Skeletal muscle cell (primary cell): ENCODE measurements around the gene BABAM2.

Experiments used
- DNase-seq: peaks from one replicate; pipeline ENCODE4 v3.0.0-alpha.2; 2010; ENCODE audit warnings: low read depth
- H3K4me3 ChIP-seq: 2 replicates; pipeline ENCODE4 v1.5.1; 2011; ENCODE audit warnings: low read depth, mild to moderate bottlenecking, control low read depth, low read length, moderate library complexity

Gene BABAM2

DNA sequence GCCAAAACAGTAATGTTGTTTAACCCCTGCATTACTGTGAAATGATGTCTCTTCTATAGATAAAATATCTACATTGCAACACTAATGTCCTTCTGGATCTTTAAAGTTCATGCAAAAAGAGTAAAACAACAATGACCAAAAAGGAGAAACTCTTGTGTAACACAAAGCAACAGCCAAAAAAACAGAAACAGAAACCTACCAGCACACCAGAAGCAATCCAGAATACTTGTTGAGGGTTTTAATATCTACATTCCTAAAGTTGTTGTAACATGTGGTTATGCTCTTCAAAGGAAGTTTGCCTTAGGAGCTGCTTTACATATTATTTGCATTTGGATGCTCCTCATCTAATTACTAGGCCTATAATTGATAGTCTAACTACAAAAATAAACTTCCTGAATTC is 157.2 kb downstream of the BABAM2 start:
- no peak overlapping the region for H3K4me3 ChIP-seq
- DNase-seq, result peak; percentile 55

DNA sequence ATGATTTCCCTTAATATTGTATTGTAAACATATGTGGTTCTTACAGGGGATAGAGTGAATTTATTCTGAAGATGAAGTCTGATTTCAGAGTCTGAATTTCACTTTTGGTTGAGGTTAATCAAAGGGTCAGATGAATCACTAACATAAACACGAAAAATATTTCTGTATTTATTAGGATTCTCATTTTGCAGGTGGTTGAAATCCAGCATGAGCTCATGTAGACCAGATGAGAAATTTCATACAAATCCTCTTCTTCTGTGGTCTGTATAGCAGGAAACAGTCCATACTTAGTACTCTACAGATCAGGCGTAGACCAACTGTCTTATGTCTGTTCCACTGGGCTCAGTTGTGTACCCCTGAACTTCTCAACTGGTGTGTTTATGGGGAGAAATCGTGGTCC is 157.8 kb downstream of the BABAM2 start:
- no peak for DNase-seq

DNA sequence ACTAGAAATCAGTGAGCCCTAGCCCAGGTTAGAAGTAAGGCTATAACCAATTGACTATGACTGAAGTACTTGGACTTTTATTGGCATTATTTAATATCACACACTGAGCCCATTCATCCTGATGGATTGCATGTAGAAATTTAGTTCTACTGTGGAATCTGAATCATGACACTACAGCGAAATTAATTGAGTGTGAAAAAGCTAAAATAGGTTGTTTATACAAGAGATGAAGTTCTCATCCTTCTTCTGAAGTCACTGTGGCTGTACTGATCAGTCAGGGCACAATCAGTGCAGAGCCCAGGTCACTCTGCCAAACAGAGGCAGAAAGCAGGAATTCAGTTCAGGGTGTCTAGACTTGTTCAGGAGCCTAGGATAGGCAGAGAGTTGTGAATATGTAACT is 158.9 kb downstream of the BABAM2 start:
- no peak for DNase-seq
- no peak overlapping the region for H3K4me3 ChIP-seq

More for the DNA sequence above, 157.8 kb downstream of the BABAM2 start:
- H3K4me3 ChIP-seq, result no peak overlapping the region

DNA sequence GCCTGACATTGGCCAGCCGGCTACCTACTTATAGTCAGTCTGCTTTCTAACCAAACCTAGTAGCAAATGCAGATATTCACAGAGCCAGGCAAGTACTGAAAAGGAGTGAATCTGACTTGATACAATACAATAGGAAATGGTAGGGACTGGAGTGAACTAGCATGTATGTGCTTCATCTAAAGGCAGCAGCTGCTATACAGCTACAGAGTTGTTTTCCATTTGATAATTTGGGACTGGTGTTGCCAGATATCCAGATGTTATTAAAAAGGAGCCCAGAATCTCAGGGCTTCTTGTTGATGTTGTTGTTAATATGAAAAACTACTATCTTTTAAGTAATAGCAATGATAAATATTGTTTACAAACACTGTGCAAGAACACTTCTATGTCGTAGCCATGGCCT is 159.4 kb downstream of the BABAM2 start:
- DNase-seq, result no peak
- no peak overlapping the region for H3K4me3 ChIP-seq

DNA sequence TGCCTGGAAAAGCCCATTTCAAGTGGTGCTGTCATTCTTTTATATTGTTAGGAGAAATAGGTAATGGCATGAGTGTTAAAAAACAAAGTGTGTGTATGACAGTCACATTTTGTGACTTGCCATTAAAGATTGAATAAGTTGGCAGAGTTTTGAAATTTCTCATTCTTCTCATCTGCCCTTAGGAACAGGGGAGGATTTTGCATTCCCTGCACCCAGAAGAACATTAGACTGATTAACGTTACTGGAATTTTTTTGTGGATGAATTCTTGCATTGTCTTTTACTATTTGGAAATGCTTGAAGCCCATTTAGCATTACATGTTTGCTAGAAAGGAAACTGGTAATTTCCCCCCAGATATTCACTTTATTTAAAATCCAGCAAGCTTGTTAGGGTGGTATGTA is 162.2 kb downstream of the BABAM2 start:
- no peak overlapping the region for H3K4me3 ChIP-seq
- DNase-seq, result no peak

DNA sequence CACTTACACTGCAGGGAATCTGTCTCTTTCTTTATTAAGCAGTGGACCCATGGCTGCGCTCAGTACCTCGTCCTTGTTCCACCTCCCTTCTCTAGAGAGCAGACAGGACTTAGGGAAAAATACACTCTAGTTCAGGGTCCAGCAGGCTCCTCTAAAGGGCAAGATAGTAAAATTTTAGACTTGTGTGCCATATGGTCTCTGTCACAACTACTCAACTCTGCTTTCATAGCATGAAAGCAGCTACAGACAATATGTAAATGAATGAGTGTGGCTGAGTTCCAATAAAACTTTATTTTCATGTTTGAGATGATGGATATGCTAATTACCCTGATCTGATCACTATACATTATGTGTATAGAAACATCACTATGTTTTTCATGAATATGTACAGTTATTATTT is 163.1 kb downstream of the BABAM2 start:
- DNase-seq, result no peak
- H3K4me3 ChIP-seq, result no peak overlapping the region

DNA sequence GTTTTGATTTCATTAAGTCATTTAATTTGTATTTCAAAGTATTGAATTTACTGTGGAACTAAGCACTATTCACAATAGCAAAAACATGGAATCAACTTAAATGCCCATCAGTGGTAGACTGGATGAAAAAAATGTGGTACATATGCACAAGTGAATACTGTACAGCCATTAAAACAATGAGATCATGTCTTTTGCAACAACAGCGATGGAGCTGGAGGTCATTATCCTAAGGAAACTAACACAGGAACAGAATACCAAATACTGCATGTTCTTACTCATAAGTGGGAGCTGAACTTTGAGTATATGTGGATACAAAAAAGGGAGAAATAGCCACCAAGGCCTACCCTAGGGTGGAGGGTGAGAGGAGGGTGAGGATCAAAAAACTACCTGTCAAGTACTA is 164.4 kb downstream of the BABAM2 start:
- H3K4me3 ChIP-seq, result no peak overlapping the region
- DNase-seq, result peak; percentile 32

DNA sequence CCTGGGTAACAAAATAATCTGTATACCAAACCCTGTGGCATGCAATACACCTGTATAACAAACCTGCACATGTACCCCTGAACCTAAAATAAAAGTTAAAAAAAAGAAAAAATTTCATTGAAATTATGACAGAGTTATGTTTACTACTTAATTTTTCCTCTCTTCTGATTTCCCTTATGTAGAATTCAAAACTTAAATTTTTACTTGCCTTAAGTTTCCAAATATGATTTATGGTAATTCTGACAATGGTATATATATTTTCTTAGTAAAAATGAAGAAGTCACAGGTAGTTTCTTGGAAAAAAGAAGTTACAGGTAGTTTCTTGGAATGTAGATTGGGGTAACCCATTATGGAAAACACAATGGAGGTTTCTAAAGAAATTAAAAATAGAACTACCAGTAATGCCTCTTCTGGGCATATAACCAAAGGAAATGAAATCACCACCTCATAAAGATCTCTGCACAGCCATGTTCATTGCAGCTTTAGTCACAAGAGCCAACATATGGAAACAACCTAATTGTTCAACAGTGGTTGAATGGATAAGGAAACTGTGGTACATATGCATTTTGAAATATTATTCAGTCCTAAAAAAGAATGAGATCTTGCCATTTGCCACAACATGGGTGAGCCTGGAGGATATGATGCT is 164.9 kb downstream of the BABAM2 start:
- H3K4me3 ChIP-seq, result no peak overlapping the region
- DNase-seq, result no peak

DNA sequence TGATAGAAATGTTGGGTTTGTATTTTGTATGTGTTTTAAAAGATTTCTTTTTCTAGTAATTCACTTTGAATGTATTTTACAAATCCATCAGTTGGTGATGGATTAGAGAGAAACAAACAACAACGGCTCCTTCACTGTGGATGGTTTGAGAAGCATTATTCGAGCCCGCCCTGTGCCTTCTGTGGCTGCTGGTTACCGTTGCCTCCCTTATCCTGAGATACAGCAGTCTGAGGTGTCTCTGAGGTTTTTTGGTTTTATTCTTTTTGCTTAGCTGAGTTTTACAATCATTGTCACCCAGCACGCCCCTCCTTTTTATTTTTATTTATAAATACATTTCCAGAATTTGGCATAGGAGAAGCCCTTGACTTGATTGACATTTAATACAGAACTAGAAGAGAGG is 168.3 kb downstream of the BABAM2 start:
- DNase-seq, result no peak
- no peak overlapping the region for H3K4me3 ChIP-seq

DNA sequence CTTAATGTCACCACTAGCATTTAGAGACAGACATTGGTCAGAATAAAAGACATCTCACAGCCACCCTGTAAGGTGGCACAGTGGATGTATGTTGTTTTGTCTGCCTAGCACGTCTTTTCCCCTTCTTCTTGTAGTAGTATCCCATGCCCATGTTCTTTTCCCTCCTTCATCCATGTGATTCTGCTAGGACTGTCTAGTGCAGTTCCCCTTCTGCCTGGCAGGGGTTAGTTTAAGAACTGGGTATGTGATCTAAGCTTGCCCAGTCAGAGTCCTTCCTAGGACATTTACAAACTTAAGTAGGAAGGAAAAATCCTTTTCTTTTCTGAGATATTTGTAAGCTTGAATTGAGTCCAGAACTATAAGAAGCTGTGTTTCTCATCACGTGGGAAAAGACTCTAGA is 172.3 kb downstream of the BABAM2 start:
- H3K4me3 ChIP-seq, result no peak overlapping the region
- DNase-seq, result no peak

DNA sequence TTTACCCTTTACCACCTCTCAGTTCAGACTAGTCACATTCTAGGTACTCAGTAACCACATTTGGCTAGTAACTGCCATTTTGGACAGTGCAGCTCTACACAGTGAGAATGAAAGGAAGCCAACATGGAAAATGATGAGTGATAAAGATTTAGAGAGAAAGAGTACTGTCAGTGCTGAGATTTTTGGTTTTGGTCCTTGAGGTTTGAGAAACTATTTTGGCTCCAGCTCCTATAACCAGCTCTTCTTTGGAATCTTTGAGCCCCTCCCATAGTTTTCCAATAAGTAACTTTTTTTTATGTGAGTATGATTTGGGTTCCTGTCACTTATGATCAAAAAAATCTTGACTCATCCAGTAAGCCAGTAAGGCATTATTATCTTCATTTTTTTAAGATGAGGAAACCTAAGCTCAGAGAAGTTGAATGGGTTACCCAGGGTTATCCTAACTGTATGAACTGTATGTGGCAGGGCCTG is 173.0 kb downstream of the BABAM2 start:
- H3K4me3 ChIP-seq, result no peak overlapping the region
- no peak for DNase-seq

DNA sequence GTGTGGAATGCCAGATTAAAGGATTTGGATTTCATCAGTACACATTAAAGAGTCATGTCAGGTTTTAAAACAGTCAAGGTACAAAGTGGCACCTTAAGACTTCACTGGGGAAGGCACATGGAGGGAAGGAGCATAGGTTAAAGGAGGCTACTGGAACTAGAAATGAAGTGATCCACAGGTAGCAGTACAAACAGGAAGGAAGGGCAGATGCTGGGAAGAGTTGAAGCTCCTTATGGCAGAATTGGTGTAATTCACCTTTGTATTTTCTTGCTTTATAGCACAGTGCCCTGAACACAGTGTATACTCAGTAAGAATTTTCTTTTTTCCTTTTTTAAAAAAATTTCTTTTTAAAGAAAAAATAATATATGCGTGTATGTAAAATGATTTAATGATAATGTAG is 177.1 kb downstream of the BABAM2 start:
- no peak overlapping the region for H3K4me3 ChIP-seq
- DNase-seq, result no peak

DNA sequence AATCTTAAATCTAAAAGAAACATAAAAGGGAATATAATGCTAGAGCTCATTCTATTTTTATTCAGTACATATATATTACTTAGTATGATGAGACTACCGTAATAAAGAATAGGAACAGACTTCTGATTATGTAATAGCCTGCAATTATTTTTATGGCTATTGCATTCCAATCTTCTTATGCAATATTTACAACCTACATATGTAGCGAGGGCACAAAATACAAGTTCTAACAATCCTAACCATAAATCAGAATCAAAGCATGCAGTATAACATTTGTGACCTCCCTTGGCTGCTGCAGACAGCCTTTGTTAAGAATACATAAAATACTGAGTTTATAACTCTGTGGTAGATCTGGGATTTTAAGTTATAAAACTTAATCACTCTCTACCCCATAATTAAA is 177.6 kb downstream of the BABAM2 start:
- no peak overlapping the region for H3K4me3 ChIP-seq
- peak; percentile 53 for DNase-seq

DNA sequence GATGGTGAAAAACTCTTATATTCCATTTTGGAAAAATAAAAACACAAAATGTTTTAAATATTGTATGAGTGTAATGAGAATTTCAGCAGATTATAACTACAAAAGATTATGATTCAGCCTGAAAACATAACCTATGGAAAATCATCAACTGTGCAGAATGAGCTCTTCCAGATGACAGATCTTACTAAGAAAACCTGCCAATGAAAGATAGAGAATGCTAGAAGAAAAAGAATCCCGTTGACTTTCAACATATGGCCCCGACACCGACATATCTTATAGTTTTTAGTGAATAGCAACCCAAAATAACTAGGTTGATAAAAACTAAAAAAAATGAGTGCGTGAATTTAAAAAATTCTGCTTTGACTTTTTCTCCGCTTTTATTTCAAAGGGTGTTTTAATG is 178.0 kb downstream of the BABAM2 start:
- no peak for DNase-seq
- no peak overlapping the region for H3K4me3 ChIP-seq

DNA sequence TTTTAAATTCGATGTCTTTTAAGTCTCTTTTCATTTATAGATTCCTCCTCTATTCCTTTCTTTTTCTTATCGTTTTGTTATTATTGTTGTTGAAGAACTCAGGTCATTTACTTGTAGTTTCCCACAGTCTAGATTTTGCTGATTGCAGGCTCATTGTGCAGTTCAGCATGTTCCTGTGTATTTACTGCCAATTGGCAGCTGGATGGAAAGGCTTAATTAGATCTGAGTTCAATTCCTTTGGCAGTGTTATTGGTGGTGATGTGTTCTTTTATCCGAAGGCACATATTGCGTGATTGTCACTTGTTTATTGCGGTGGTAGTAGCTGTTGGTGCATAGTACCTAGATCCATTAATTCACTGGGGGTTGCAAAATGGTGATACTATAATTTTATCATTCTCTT is 180.7 kb downstream of the BABAM2 start:
- H3K4me3 ChIP-seq, result no peak overlapping the region
- DNase-seq, result no peak

DNA sequence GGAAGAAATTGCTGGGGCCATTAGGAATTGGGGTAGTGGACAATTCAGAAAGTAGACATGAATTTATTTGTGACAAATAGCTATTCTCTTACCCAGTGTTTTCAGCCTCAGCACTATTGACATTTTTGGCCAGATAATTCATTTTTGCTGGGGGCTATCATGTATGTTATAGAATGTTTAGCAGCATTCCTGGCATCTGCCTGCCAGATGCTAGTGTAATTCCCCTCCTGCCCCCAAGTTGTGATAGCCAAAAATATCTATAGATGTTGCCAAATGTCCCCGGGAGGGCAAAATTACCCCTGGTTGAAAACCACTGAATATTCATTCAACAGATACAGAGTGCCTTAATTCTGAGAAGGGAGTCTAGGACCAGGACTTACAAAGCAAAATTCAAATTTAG is 183.6 kb downstream of the BABAM2 start:
- no peak overlapping the region for H3K4me3 ChIP-seq
- no peak for DNase-seq

DNA sequence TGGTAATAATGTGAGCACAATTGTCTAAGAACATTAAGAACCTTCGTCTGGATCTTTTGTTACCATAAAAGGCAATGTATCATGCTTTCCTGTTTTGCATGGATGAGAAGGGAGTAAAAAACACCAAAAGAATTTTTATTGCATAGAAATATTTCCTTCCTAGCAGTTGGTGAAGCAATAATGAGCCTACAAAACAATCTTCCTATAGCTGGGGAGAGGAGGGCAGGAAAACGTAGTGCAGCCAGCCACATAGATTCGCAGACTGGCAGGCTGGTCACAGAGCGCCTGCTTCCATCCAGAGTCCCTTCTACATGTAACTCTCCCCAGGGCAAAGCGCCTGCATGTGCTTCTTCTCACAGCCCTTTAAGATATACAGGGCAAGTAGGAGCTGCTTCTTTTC is 190.4 kb downstream of the BABAM2 start:
- H3K4me3 ChIP-seq, result no peak overlapping the region
- DNase-seq, result peak; percentile 62

DNA sequence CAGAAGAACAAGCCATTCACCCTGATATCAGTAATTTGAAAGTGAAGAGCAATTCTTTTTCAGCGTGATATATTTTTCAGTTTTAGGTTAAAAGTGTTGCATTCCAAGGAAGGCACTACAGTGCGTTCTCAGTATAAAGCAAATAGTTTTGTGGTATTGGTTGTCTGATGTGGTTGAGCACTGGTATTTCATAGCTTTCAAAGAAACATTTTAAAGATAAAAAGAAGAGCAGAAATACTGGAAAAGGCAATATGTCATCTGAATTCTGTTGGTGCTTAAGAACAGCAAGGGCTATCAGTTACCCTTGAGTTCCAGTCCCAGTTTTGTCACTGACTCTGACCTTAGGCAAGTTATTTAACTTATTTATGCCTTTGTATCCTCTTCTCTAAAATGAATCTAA is 191.6 kb downstream of the BABAM2 start:
- DNase-seq, result no peak

DNA sequence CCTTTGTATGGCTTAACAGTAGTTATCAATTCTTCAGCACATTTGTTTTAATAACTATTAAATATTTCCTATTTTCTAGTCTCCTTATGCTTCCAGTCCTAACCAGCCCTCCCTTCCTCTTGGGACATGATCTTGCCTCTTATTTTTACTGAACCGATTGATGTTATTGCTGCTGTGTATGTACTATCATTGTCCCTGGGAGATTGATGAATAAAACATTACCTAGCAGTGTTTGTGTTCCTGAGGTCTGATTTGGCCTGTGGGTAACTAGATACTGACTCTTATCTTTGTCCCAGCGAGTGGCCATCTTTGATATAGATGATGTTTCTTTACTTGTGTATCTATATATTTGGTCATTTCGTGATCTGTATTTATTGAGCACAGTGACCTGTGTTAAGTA is 192.9 kb downstream of the BABAM2 start:
- H3K4me3 ChIP-seq, result no peak overlapping the region
- DNase-seq, result no peak

More for the DNA sequence above, 191.6 kb downstream of the BABAM2 start:
- H3K4me3 ChIP-seq, result no peak overlapping the region

DNA sequence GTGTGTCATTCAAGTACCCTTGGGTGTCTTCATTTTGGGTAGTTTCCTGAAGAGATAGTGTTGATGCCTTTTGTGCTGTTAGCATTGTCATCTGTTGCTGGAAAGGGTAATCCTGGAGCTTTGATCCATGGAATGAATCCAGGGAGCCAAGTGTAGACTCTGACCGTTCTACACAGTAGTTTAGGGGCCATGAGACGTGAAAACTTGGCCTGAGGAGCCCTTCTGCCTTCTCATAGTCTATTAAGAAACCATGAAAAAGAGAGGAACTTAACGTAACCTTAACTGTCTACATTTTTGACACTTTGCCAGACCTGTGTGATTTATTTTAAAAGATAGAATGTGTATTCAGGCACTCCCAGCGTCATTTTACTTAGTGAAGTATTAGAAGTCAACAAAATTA is 194.0 kb downstream of the BABAM2 start:
- H3K4me3 ChIP-seq, result no peak overlapping the region
- DNase-seq, result no peak

DNA sequence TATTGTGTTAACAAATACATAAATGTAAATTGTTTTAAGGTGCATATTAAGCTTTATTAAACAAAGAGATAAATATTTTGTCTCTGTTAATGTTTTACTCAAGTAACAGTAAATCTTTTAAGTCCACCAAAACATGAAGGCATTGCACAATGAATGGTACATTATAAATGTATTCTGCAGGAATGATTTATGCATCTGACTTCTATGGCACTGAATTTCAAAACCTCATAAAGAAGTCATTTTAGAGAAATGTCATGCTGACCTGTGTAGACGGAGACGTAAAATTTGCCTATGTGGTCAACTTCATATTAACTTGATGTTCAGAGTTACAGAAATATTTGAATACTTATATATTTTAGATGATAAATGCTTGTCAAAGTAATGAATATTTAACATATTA is 194.7 kb downstream of the BABAM2 start:
- no peak for DNase-seq
- no peak overlapping the region for H3K4me3 ChIP-seq

DNA sequence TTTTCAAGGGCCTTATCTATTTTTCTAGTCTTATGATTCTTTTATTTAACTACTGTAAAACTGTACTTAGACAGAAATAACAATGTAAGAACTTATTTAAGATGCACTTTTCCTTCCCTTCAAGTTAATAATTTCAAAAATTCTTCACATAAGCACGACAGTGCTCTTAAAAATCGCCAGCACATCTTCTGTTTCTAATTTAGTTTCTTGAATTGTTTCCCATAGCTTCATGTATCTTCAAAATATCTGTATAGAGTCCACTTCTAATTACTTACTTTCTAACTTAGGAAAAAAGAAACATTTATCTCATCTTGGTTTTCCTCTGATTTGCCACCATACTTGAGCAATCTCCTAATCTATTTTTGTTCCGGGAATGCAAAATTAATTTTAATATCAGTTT is 196.1 kb downstream of the BABAM2 start:
- no peak for DNase-seq
- H3K4me3 ChIP-seq, result no peak overlapping the region
